ENCODE data around the gene ZNF879. TPM values are rescaled to one million over a fixed set of nuclear protein-coding genes. Genes with fewer than 3 reads are reported as not detected.

Gene ZNF879
- total RNA-seq, 4 donors from 2014 or later, result 3.9 to 8.6 (median 5.8) TPM

GRCh38 chr5:179054036-179054785, 30.6 kb downstream of the ZNF879 start:
- WGBS, 2 donors (ENCODE audit: low coverage in 1 of 2), result 89 to 96% methylated on average over 4 to 7 of the region's 15 CpGs
- Histone ChIP-seq H3K27ac (no peak overlapping the region), H3K36me3 (no peaks in the 10 kb centered on the region), H3K4me3 (no peak overlapping the region), H3K4me1 (no peaks in the 10 kb centered on the region), H3K27me3 (no peaks in the 10 kb centered on the region), H3K9me3 (no peaks in the 10 kb centered on the region)
- TF ChIP-seq EP300 (IDR thresholded peaks at IDR 0.05) (no peak), POLR2A (IDR thresholded peaks at IDR 0.05) (no peak), POLR2AphosphoS5 (IDR thresholded peaks at IDR 0.05) (no peak), CTCF (IDR thresholded peaks at IDR 0.05) (no peak)
- no peak for ATAC-seq

GRCh38 chr5:179054876-179055275, 31.3 kb downstream of the ZNF879 start:
- TF ChIP-seq POLR2A (IDR thresholded peaks at IDR 0.05), result no peak
- TF ChIP-seq EP300 (IDR thresholded peaks at IDR 0.05), result no peak
- no peak for TF ChIP-seq CTCF (IDR thresholded peaks at IDR 0.05)
- TF ChIP-seq POLR2AphosphoS5 (IDR thresholded peaks at IDR 0.05), result no peak
- 86 to 98% methylated on average over 6 to 7 of the region's 10 CpGs for WGBS, 2 donors (ENCODE audit: low coverage in 1 of 2)
- Histone ChIP-seq H3K9me3 (no peaks in the 10 kb centered on the region), H3K27me3 (no peaks in the 10 kb centered on the region), H3K4me1 (peaks cover 0 to 5% (median 0%) of the 10 kb centered on the region in 3 donors), H3K4me3 (no peak overlapping the region), H3K27ac (no peak overlapping the region), H3K36me3 (no peaks in the 10 kb centered on the region)
- no peak for ATAC-seq

- 79% methylated on average over 2 of the region's 3 CpGs; no CpG with 5 or more reads in 1 of the 2 donors for WGBS, 2 donors (ENCODE audit: low coverage in 1 of 2)
- no peak overlapping the region for H3K27ac ChIP-seq
- TF ChIP-seq POLR2A (IDR thresholded peaks at IDR 0.05) (no peak), EP300 (IDR thresholded peaks at IDR 0.05) (no peak), CTCF (IDR thresholded peaks at IDR 0.05) (no peak), POLR2AphosphoS5 (IDR thresholded peaks at IDR 0.05) (no peak)
Measured at GRCh38 chr5:179055436-179055835, 31.8 kb downstream of the ZNF879 start.

GRCh38 chr5:179055841-179056240, 32.2 kb downstream of the ZNF879 start:
- Histone ChIP-seq H3K27ac (no peak overlapping the region), H3K9me3 (no peaks in the 10 kb centered on the region), H3K4me1 (peaks cover 0 to 8% (median 0%) of the 10 kb centered on the region in 3 donors), H3K36me3 (no peaks in the 10 kb centered on the region), H3K27me3 (no peaks in the 10 kb centered on the region), H3K4me3 (no peak overlapping the region)
- WGBS, 2 donors (ENCODE audit: low coverage in 1 of 2), result 52 to 68% methylated on average over 3 to 4 of the region's 9 CpGs
- no peak for ATAC-seq
- TF ChIP-seq POLR2AphosphoS5 (IDR thresholded peaks at IDR 0.05) (no peak), POLR2A (IDR thresholded peaks at IDR 0.05) (no peak), EP300 (IDR thresholded peaks at IDR 0.05) (no peak), CTCF (IDR thresholded peaks at IDR 0.05) (no peak)

More at GRCh38 chr5:179055436-179055835, 31.8 kb downstream of the ZNF879 start:
- ATAC-seq, result no peak
- H3K36me3 ChIP-seq, result no peaks in the 10 kb centered on the region
- no peak overlapping the region for H3K4me3 ChIP-seq
- no peaks in the 10 kb centered on the region for H3K9me3 ChIP-seq
- H3K4me1 ChIP-seq, result peaks cover 0 to 6% (median 0%) of the 10 kb centered on the region in 3 donors
- no peaks in the 10 kb centered on the region for H3K27me3 ChIP-seq

All from gastroesophageal sphincter (tissue), 4 donors.